Ammon's horn (tissue), 1 donor: ENCODE measurements around the gene IFTAP.
"Not testable (repeated sequence)": the region's sequence is repeated elsewhere in the genome, so short reads cannot be mapped to it uniquely, and the experiment has no call there.

Source experiments
- DNase-seq: peaks from one replicate; pipeline ENCODE4 v3.0.0-alpha.2; 2016; ENCODE audit warnings: low spot score

Gene IFTAP, protein sequence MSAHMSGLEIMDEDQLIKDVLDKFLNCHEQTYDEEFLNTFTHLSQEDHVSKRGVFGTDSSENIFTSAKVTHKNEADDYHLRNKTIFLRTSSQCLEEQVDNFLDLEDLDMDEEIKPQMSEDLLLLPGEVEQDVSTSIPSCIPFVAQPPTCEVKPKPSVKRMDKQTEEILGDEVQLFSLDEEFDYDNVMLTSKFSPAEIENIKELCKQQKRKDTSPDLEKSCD

DNA sequence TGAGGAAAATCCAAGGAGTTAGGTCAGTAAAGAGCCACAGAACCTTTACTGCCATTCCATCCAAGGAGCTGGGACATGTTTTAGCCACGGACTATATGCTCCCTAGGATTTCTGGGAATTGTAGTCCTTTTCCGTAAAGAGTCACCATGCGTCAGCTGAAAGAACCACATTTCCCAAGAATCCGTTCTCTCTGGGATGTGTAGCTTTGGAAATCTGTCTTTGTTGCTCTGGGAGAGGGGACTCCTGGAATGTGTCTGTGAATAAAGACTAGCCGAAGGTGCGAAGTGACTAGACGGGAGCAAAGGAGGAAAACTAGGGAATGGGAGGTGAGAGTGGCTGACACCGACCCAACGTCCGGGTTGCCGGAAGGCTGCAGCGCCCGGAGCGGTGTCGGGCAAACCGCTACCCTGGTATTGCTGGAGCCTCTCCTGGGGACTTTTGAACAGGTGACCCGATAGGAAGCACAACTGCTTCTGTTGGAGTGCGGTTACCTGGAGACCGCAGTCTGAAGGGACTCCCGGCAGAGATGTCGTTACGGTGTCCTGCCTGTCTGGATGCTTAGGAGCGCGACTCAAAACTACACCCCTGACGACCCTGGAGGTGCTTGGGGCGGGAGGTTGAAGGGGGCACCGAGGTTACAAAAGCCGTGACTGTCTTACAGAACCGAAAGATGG is at the start of gene IFTAP:
IFTAP (plus strand) TSS at position 187 of the 674 bp plus-strand sequence. CDS start 15,602 bp downstream, outside the sequence.
- DNase-seq, result peak; percentile 95

DNA sequence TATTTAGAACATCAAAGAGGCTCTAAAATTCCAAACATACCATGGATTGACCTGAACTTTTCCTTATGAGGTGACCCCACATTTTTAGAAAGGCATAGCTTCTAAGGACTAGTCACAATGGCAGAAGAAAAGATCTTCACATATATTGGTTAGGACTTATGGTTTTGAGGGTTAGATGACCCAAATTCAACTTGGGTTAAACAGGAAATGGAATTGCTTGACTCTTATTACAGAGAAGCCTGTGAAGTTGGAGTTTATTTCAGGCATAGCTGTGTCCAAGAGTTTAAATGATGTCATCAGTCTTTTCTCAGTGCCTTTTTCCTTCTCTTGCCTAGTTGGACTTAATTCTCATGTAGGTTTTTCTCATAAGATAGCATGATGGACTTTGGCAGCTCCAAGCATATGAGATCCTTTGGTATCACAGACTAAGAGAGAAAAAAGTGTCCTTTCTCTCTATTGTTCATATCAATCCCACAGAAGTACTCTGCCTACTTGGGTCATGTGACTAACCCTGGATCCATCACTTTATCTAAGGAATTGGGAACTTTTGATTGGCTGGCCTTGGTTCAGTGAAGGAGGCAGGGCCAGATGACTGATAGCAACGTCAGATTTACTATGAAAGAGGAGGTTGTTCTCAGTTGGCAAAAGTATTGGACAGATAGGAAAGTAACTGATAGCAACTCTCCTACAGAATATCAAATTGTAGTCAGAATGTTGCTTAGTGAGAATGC is 43.8 kb upstream of the IFTAP start:
- no peak for DNase-seq

DNA sequence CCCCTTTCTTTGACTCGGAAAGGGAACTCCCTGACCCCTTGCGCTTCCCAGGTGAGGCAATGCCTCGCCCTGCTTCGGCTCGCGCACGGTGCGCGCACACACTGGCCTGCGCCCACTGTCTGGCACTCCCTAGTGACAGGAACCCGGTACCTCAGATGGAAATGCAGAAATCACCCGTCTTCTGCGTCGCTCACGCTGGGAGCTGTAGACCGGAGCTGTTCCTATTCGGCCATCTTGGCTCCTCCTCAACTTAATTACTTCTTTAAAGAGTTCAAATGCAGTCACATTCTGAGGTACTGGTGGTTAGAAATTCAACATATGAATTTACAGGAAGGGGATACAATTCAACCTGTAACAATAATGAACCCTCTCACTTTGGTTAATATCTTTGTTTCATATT is 36.9 kb upstream of the IFTAP start:
- DNase-seq, result not testable (repeated sequence)

DNA sequence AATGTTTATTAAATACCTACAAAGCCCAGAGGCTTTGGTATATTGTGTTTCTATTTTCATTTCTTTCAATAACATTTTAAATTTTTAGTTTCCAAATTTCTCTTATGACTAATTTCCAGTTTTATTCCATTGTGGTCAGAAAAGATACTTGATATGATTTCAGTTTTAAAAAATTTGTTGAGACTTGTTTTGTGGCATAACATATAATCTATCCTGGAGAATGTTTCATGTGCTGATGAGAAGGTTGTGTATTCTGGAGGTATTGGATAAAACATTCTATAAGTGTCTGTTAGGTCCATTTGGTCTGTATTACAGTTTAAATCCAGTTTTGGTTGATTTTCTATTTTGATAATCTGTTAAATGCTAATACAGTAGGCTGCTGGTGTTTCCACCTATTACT is 36.3 kb upstream of the IFTAP start:
- DNase-seq, result no peak

DNA sequence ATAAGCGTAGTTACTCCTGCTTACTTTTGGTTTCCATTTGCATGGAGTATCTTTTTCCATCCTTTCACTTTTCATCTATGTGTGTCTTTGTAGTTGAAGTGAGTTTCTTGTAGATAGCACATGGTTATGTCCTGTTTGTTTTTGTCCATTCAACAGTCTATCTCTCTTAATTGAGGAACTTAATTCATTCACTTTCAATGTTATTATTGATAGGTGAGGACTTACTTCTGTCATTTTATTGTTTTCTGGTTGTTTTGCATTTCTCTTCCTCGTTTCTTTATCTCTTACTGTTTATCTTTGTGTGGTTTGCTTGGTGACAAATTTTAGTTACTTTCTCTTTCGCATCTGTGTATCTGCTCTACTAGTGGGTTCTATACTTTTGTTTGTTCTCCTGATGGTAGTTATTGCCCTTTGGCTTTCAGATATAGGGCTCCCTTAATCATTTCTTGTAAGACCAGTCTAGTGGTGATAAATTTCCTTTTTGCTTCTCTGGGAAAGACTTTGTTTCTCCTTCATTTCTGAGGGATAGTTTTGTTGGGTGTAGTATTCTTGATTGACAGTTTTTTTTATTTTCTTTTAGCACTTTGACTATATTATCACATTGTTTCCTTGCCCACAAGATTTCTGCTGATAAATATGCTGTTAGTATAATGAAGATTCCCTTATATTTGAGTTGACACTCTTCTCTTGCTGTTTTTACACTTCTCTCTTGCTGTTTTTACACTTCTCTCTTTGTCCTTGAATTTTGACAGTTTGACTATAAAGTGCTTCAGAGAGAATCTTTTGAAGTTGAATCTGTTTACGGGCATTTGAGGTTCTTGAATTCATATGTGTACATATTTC is 35.5 kb upstream of the IFTAP start:
- no peak for DNase-seq

DNA sequence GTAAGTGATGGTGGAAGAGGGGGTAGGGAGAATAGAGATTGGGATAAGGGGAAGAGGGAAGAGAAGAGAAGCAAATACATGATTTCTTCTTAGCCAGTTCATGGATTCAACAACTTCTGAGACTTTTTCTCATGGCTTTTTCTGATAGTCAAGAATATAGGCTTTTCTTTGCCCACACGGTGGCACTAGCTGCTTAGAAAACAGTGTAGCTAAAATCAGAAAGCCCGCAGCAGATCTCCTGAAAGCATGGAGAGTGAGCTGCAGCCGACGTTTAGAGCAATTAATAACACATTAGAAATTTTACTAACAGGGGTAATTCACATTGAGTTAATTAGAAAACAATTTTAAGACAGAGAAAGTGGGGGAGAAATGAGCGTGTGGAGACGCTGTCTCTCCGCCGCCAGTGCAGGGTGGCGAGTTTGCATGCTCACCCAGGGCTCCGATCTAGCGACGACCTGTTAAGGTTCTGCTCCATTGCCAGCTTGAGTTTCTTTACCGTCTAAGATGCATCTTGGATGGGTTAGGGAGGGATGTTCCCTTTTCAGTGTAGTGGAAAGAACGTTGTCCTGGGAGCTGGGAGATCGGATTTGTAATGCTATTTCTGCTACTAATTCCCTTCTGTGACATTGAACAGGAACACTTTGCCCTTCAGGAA is 29.8 kb upstream of the IFTAP start:
- peak; percentile 81 for DNase-seq

DNA sequence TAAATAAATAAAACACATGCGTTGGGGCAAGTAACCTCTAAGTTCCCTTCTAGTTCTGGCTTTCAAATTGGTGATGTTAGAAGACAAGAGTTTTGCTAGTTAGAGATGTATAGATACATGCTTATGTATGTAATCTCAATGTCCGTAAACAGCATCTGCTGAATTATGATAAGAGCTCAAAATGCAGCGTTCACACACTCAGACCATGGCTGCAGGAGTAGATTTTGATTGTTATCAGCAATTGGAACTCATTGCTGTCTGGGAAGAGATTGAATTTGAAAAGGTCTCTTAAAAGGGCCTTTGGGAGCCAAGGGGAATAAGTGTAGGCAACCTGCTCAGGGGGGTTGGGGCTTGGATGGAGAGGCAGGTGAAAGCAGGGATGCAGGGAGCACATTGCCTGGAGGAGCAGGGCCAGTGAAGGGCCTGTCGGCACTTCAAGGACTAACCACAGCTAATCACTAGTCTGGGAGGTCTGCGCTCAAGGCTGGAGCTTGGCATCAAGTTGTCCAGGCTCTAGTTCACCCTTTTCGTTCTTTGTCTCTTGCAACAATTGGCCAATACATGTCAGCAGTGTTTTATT is 29.2 kb upstream of the IFTAP start:
- no peak for DNase-seq

DNA sequence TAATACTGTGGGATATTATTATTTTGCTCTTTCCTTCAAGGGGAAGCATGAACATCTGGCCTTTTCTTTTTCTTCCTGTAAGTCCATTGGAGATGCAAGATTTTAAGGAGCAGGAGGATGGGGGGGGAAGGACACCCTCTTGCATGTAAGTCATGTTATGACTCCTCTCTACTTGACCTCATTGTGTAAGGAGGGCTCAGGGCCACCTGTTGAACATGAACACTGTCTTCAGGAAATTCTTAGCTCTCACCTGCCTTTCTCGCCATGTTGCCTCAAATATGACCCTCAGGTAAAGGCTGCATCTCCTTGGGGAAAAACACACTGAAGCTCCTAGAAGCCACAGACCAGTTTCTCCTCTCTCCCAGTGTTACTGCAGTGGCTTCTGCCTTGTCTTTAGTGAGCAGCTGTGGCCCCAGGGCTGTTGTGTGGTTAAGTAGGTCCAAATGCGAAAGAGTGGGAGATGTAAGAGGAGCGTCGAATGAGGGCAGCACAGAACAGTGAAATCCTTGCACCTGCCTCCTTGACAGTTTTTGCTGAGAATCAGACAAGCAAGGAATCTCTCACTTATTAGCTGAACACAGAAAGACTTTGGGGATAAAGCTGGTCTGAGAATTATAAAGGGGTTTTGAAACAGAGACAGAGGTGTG is 27.8 kb upstream of the IFTAP start:
- no peak for DNase-seq

DNA sequence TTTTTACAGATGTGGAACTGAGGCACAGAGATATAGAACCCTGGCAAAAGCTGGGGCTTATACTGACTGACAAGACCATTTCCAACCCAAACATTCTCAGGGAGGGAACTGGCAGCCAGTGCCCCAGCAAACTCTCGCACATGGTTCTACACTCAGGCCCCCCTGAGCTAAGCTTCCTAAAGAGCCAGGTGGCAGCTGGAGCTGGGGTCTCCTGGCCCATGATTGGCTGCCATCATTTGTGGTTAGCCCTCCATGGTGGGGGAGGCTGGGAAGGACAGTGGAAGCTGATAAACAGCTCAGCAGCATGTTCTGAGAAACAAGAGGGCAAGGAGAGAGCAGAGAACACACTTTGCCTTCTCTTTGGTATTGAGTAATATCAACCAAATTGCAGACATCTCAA is 26.6 kb upstream of the IFTAP start, which contains the start of gene RAG1:
RAG1 (plus strand) TSS at position 314 of the 400 bp plus-strand sequence. CDS start 5,298 bp downstream, outside the sequence.
- DNase-seq, result no peak

DNA sequence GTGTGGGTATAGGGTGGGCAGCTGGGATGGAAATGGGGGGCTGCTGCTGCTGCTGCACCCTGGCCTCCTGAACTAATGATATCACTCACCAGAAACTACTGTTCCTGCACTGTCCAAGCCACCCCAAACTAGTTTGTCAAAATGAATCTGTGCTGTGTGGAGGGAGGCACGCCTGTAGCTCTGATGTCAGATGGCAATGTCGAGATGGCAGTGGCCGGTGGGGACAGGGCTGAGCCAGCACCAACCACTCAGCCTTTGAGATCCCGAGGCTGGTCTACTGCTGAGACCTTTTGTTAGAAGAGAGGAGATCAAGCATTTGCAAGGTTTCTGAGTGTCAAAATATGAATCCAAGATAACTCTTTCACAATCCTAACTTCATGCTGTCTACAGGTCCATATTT is 25.2 kb upstream of the IFTAP start:
- DNase-seq, result no peak

DNA sequence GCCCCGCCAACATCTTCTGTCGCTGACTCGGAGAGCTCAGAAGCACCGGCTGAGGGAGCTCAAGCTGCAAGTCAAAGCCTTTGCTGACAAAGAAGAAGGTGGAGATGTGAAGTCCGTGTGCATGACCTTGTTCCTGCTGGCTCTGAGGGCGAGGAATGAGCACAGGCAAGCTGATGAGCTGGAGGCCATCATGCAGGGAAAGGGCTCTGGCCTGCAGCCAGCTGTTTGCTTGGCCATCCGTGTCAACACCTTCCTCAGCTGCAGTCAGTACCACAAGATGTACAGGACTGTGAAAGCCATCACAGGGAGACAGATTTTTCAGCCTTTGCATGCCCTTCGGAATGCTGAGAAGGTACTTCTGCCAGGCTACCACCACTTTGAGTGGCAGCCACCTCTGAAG is 19.8 kb upstream of the IFTAP start:
- DNase-seq, result no peak

DNA sequence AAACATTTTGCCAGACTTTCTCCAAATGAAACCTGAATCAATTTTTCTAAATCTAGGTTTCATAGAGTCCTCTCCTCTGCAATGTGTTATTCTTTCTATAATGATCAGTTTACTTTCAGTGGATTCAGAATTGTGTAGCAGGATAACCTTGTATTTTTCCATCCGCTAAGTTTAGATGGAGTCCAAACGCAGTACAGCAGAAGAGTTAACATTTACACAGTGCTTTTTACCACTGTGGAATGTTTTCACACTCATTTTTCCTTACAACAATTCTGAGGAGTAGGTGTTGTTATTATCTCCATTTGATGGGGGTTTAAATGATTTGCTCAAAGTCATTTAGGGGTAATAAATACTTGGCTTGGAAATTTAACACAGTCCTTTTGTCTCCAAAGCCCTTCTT is 16.9 kb upstream of the IFTAP start:
- DNase-seq, result no peak

DNA sequence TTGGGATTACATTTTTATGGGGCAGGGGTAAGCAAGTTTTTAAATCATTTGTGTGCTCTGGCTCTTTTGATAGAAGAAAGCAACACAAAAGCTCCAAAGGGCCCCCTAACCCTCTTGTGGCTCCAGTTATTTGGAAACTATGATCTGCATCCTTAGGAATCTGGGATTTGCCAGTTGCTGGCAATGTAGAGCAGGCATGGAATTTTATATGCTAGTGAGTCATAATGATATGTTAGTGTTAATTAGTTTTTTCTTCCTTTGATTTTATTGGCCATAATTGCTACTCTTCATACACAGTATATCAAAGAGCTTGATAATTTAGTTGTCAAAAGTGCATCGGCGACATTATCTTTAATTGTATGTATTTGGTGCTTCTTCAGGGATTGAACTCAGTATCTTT is 16.4 kb upstream of the IFTAP start:
- DNase-seq, result no peak

DNA sequence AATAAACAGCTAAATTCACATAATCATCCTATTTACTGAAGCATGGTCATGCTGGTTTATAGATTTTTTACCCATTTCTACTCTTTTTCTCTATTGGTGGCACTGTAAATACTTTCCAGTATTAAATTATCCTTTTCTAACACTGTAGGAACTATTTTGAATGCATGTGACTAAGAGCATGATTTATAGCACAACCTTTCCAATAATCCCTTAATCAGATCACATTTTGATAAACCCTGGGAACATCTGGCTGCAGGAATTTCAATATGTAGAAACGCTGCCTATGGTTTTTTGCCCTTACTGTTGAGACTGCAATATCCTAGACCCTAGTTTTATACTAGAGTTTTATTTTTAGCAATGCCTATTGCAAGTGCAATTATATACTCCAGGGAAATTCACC is 15.8 kb upstream of the IFTAP start:
- DNase-seq, result no peak

DNA sequence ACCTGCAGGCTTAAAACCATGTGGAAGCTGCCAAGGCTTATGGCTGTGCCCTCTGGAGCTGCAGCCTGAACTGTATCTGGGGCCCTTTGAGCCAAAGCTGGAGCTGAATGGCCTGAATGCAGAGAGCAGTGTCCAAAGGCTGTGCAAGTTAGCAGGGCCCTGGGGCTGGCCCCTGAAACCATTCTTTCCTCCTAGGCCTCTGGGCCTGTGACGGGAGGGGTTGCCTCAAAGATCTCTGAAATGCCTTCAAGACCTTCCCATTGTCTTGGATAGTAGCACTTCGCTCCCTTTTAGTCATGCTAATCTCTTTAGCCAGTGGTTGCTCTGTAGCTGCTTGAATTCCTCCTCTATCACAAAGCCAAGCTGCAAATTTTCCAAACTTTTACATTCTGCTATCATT is 12.8 kb upstream of the IFTAP start:
- DNase-seq, result no peak

DNA sequence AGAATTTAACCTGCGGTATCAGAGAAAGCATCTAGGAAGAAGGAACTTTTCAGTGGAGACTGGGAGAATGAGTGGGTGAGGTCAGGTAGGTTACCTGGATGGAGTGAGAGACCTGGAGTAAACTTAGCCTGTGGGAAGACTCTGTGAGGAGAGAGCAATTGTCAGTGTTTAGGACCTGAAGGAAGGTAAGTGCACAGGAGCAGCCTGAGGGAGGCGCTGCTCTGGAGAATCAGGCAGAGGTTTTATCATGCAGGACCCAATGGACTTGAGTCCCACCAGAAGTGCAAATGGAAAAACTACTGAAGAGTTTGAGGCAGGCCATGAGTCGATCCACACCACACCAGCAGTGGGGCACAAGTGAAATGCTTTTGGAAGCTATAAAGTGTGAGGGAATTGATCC is 10.6 kb upstream of the IFTAP start:
- DNase-seq, result no peak

DNA sequence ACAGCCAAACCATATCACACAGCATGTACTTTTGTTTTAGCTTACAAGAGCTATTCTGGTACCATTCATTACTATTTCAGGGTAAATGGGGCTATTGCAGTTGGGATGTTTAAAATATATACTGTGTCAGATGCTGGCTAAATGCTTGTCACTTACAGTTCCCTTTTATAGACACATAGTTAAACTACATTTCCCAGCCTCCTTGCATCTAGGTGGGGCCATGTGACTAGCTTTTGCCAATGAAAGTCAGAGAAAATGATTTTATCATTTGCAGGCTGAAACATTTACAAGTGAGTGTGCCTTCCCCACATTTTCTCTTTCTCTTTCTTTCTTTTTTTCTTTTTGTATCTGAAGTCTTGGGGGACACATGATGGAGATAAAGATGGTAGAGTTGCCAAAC is 7.8 kb upstream of the IFTAP start:
- DNase-seq, result no peak

DNA sequence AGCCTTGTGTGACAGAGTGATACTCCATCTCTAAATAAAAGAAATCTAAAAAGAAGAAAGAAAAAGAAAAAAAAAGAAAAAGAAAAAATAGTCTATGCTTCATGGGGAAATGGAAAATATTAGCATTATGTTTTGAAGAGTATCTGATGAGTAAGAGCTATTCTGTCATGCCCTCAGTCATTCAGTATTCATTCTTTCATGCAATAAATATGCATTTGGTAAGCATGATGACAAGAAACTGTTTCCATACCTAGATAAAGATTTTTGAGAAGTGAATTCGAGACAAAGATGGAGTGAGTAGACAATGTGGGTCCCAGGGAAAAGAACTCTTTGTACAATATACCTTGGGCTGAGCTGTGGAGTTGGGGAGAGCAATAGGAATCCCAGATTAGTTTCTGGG is 6.2 kb upstream of the IFTAP start:
- no peak for DNase-seq

DNA sequence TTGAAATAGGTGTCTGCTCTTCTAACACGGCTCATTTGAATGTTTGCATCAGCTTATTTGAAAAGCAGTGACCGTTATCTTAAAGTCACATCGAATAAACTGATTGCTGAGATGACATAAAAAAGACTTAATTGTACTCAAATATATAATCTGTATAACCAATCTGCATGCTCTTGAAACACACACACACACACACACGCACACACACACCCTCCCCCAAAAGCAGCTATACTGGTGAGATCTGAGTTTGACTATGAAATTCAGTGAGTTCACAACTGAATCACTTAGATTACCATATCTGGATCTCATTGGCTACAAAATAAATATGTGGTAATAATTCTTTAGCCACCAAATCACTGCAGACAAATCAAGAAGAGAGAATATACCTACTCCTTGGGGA is 3.8 kb upstream of the IFTAP start:
- DNase-seq, result no peak

DNA sequence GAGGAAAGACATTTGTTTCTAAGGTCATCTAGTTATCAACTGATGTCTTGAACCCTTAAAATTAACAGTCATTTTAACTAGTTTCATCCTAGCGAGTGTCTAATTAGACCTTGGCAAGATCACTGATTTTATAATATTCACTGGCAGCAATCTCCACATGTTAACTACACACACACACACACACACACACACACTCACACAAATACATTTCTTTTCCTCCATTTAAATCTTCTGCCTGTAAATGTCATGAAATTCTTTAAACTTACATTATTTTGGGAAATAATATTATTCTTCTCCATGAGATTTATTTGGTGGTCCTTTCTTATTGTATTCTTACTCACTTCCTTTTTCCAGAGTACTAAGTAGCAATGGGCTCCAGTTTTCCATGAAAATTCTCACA is 2.9 kb upstream of the IFTAP start:
- no peak for DNase-seq

DNA sequence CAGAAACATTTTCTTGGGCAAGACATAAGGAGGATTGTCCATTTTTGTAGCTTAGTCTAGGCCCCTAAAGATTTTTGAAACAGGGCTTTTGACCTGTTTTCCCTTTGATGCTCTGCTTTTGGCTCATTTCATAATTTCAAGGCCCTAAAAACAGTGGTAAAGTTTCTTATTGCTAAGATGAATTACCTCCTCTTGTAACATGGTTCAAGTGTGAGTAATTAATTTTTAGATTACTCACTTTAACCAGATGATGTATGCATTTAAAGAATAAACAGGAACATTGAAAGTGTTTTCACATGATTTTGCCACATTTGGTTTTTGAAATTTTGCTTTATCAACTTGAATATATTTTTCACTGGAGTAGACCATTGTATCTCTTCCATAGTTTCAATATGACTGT is 2.6 kb downstream of the IFTAP start:
- DNase-seq, result no peak
